Measurements from ENCODE around the gene TBC1D2B.
A peak's percentile ranks its signal among the peaks of the same experiment; 100 is the strongest.

TBC1D2B gene

GRCh38 chr15:78077053-78077870 lies at the start of gene TBC1D2B:
Gene TBC1D2B (minus strand): TSS chr15:78077711. CDS start chr15:78077652, 59 bp downstream.
- peak; percentile 59 to 67 for DNase-seq

- DNase-seq = no peak
Measured at GRCh38 chr15:78125267-78125666, 47.8 kb upstream of the TBC1D2B start.

DNA sequence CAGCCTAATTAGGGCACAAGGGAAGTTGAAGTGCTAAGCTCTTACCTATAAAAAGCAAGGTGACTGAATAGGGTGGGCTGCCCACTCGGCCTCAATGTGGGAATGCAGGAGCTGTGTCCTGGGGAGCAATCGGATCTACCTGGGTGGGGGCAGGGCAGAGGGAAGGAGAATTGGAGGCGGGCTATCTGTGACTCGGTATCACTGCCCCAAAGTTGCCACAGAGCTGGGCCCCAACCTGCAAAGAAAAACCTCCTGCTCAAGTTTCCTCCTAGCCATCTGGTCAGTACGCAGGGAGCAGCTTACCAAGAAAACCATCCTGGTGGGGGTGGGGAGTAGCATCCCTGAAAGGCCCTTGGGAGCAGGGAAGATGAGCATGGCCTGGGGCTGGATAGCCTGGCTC lies 43.0 kb upstream of the TBC1D2B start:
- DNase-seq = no peak

DNA sequence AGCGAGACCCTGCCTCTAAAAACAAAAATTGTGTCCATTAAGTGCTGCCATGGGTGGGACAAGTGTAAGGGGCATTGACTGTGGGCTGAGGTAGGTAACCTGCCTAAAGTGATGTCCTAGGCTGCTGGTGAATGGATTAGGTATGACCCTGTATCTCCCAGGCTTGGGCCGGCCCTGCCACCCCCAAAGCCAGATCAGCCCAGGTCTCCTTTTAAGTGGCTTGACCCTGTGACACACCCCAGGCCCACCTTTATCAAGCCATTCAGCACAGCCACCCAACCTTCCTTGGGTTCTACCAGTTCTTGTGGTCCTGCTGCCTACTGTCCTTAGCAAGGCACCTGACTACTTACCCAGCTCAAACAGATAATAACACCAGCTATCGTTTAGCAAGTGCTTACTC lies 35.0 kb upstream of the TBC1D2B start:
- DNase-seq = no peak

DNA sequence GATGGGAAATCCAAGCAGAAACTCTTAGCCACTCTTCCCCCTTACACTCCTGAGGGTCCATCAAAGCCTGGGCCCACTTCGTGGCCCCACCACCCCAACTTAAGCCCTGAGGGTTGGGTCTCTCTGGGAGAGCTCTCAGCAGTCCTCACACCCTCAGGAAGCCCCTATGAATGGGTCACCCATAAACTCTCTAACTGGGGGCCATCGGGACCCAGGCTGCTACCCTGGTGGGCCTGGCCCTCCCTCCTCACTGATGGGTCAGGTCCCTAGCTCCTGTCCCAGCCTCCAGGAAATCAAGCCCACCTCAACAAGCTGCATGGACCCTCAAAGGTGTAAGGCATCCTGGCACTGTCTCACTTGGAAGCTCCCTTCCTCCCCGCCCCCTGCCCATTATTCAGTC lies 34.3 kb upstream of the TBC1D2B start:
- no peak for DNase-seq

DNA sequence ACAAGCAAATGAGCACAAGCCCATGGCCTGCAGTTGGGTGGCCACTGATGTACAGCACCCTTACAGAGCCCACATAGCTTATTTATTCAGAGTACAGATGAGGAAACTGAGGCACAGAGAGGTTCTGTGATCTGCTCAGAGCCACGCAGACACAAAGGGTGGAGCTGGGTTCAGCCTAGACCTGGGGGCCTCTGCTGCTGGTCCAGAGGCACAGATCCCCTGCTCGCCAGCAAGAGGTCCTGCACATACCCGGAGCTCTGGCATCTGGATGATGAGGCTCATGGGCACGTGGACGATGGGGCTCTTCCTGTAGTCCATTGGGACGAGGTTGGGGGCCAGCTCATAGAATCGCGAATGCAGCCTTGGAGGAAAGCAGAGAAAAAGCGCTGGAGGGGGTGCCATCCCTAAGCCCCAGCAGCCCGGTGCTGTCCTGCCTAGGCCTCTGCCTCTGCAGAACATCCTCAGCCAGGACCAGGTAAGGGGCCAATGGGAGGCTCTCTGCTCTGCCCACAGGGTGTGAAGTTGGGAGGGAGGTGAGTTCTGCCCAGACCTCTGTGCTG lies 33.5 kb upstream of the TBC1D2B start:
- no peak for DNase-seq

GRCh38 chr15:78110096-78110495 lies 32.6 kb upstream of the TBC1D2B start:
- no peak for DNase-seq

DNA sequence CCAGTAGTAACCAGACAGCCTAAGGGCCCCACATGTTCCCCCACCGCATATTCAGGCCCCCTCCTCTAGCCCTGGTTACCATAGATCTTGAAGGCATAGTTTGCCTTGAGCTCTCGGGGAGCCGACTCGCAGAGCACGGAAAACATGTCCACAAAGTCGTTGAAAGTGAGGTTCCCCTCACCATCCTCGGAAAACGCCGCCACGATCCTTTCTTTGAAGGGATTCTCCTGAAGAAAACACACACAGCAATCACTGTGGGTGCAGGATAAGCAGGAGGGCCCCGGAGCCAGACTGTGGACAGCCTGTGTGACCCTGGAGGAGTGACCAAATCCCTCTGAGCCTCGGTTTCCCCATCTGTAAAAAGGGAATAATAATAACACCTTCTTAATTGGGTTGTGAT lies 31.6 kb upstream of the TBC1D2B start:
- no peak for DNase-seq

- peak; percentile 71 to 75 for DNase-seq
Measured at GRCh38 chr15:78108300-78109084, 31.0 kb upstream of the TBC1D2B start.

- no peak for DNase-seq
Measured at GRCh38 chr15:78107471-78107870, 30.0 kb upstream of the TBC1D2B start.

GRCh38 chr15:78105476-78106241 lies 28.1 kb upstream of the TBC1D2B start:
- no peak for DNase-seq

- no peak for DNase-seq
Measured at GRCh38 chr15:78104566-78105475, 27.3 kb upstream of the TBC1D2B start.

GRCh38 chr15:78104119-78104479 lies 26.6 kb upstream of the TBC1D2B start:
- no peak for DNase-seq

DNA sequence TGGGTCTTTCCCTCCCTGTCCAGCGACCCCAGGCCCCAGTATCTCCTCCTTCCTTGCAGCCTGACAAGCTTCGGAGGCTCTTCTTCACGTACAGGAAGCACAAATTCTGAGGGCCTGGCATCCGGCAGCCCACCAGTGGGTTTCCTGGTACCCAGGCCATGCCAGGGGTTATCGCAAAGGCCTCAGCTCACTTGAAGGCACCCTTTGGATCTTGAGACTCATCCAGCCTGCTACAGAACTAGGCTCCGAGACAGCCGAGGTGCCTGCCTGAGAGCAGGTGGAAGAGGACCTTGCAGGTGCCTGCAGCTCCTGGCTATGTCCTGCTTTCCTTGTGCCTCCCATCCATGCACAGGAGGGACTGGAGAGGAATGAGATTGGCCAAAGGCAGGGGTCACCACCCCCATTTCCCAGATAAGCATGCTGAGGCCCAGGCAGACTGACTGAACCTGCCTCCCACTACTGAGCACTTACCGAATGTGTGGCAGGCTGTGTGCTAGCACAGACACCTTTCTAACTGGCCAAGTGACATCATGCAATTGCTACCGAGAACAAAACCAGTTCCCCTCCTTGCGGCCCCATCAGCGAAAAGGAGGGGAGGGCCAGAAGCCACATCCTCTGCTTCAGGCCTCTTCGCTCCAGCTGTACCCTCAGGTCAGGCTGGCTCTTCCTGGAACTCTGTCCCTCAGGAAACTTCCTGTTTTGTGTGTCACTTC lies 26.1 kb upstream of the TBC1D2B start:
- peak; percentile 36 to 52 for DNase-seq

- DNase-seq = no peak
Measured at GRCh38 chr15:78102741-78103140, 25.2 kb upstream of the TBC1D2B start.

DNA sequence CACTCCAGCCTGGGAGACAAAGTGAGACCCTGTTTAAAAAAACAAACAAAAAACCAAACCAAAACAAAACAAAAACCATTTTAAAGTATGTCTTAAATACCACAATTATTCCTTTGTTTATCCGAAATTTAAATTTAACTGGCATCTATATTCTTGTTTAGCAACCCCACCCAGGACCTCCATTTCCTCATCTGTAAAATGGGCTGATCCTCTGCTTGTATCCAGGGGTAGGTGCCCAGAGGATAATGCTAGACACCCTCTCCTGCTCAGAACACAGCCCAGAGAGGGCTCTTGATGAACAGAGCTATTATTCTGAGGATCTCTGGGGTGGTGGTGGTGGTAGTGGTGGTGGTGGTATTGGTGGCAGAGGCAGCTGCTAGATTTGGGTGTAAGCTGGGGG lies 24.7 kb upstream of the TBC1D2B start:
- DNase-seq = no peak

- no peak for DNase-seq
Measured at GRCh38 chr15:78101423-78102105, 24.1 kb upstream of the TBC1D2B start.

DNA sequence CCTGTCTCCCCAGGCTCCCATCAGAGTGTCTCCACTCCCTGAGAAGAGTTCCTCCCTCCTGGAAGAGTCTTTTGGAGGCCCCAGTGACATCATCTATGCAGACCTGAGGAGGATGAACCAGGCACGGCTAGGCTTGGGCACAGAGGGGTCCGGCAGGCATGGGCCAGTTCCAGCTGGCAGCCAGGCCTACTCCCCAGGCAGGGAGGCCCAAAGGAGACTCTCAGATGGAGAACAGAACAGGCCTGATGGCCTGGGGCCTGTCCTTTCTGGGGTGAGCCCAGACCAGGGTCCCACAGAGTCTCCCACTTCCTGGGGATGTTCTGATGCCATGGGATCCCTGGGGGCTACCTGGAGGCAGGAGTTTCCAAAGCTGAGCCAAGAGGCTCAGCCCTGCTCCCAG lies 23.4 kb upstream of the TBC1D2B start:
- no peak for DNase-seq

DNA sequence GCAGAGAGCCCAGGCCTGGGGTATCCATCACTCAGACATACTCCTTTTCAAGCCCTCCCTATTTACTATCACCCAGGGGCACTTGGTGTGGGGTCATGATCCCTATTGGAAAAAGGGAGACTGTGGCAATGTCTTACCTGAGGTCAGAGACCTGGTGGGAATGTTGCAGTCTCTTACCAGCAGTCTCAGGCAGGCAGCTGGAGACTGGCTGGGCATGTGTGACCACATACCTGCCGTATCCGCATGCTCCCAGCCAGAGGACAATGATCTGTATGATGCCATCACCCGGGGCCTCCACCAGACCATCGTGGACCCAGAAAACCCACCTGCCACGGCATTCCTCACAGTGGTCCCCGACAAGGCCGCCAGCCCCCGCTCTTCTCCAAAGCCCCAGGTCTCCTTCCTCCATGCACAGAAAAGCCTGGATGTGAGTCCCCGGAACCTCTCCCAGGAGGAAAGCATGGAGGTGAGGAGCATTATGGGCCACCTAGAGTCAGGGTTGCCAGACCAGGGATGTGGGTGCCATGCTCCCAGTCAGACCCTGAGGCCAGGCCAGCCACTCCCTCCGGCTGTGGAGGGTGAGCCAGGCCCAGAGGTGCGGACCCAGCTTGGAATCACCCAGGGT lies 20.7 kb upstream of the TBC1D2B start:
- DNase-seq = no peak

- no peak for DNase-seq
Measured at GRCh38 chr15:78097667-78098066, 20.2 kb upstream of the TBC1D2B start.

Data from stimulated activated CD4-positive, alpha-beta T cell treated with anti-CD3 and anti-CD28 coated beads, Interleukin-2, amount 100 ng/mL, for 48 hours (primary cell).